Activated T-cell treated with anti-CD3 and anti-CD28 coated beads for 4 hours (primary cell): ENCODE measurements around the gene HCST.

Source experiments
- DNase-seq: peaks from one replicate; pipeline ENCODE4 v3.0.0-alpha.2; 2020

The HCST gene

GRCh38 chr19:35938282-35939224, 36.2 kb downstream of the HCST start:
- no peak for DNase-seq

- no peak for DNase-seq
Measured at GRCh38 chr19:35939307-35940077, 37.2 kb downstream of the HCST start.

- no peak for DNase-seq
Measured at GRCh38 chr19:35940078-35940775, 37.9 kb downstream of the HCST start.

GRCh38 chr19:35940839-35941238, 38.5 kb downstream of the HCST start:
- no peak for DNase-seq

GRCh38 chr19:35942235-35942634, 39.9 kb downstream of the HCST start:
- DNase-seq = no peak

- no peak for DNase-seq
Measured at GRCh38 chr19:35943321-35944301, 41.3 kb downstream of the HCST start.

GRCh38 chr19:35944556-35944955, 42.2 kb downstream of the HCST start:
- no peak for DNase-seq

GRCh38 chr19:35945121-35945790, 42.9 kb downstream of the HCST start:
- DNase-seq = no peak

GRCh38 chr19:35946203-35946602, 43.9 kb downstream of the HCST start:
- DNase-seq = no peak

- DNase-seq = no peak
Measured at GRCh38 chr19:35949131-35949530, 46.8 kb downstream of the HCST start.
